HG03342 (cell line): ENCODE data around the gene EPB41L4A.
"Not testable (repeated sequence)": the region's sequence is repeated elsewhere in the genome, so short reads cannot be mapped to it uniquely, and the experiment has no call there.

Source experiments
- ATAC-seq: cut with Tn5 transposase; IDR thresholded peaks from one replicate; pipeline ENCODE4 v1.9.1; 2021; ENCODE audit warnings: mild to moderate bottlenecking, moderate library complexity; ENCODE audit not compliant: unreplicated experiment

Gene EPB41L4A

DNA sequence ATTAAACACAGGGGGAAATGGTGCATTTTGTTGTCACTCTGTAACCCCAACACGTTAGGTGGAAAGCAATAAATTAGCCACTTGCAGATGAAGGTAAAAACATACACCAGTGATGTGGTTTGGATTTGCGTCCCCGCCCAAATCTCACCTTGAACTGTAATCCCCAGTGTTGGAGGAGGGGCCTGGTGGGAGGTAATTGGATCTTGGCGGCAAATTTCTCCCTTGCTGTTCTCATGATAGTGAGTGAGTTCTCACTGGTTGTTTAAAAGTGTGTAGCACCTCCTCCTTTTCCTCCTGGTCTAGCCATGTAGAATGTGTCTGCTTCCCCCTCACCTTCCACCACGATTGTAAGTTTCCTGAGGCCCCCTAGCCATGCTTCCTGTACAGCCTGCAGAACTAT, 17.2 kb downstream of the EPB41L4A start:
- ATAC-seq: no peak

DNA sequence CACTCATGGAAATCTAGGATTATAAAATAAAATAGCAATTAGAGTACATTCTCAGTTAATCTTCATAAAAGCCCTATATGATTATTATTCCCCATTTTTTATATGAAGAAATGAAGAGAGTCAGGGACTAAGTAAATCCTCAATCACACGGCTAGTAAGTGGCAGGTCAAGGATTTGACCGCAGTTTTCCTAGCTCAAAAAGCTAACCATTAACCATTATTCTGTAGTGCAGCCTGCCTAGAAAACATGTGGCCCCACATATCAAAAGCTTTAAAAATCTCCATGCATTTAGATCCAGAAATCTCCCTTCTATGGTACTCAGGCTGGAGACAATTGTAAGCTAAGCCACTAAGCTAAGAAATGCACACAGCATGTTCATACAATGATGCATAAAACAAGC, 21.4 kb downstream of the EPB41L4A start:
- ATAC-seq: no peak

DNA sequence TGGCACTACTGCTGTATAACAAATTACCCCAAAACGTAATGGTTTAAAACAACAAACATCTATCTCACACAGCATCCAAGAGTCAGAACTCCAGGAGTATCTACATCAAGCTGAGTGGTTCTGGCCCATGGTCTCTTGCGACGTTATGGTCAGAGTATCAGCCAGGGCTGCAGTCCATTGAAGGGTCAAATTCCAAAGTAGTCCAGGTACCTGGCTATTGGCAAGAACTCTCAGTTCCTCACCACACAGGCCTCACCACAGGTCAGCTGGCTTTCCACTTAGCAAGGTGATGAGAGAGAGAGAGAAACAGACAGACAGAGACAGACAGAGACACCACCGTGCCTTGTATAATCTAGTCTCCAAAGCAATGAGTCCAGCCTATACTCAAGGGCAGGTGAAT, 22.6 kb downstream of the EPB41L4A start:
- no peak for ATAC-seq

DNA sequence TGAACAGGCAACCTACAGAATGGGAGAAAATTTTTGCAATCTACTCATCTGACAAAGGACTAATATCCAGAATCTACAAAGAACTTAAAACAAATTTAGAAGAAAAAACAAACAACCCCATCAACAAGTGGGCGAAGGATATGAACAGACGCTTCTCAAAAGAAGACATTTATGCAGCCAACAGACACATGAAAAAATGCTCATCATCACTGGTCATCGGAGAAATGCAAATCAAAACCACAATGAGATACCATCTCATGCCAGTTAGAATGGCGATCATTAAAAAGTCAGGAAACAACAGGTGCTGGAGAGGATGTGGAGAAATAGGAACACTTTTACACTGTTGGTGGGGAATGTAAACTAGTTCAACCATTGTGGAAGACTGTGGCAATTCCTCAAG, 23.8 kb downstream of the EPB41L4A start:
- not testable (repeated sequence) for ATAC-seq

DNA sequence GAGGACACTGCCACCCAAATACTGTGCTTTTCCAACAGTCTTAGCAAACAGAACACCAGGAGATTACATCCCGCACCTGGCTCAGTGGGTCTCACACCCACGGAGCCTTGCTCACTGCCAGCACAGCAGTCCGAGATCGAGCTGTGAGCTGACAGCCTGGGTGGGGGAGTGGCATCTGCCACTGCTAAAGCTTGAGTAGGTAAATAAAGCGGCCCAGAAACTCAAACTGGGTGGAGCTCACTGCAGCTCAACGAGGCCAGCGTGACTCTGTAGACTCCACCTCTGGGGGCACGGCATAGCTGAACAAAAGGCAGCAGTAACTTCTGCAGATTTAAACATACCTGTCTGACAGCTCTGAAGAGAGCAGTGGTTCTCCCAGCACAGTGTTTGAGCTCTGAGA, 28.8 kb downstream of the EPB41L4A start:
- no peak for ATAC-seq

DNA sequence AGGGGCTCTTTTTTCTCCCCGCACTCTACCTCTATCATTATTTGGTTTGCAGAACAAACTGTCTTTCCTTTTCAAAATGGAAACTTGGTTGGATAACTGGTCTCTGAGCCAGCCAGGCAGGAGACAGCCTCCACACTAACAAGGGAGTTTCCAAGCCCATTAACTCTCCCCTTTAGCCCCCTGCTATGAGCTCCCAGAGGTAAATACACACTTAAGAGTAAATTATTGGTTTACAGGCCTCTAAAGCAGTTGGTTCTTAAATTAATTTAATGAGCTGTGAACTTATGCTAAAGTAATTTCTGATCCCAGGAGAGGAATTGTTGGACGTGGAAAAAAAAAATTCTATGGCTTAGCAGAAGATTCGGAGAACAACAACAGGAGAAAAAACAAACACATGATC, 30.3 kb downstream of the EPB41L4A start:
- ATAC-seq: no peak

DNA sequence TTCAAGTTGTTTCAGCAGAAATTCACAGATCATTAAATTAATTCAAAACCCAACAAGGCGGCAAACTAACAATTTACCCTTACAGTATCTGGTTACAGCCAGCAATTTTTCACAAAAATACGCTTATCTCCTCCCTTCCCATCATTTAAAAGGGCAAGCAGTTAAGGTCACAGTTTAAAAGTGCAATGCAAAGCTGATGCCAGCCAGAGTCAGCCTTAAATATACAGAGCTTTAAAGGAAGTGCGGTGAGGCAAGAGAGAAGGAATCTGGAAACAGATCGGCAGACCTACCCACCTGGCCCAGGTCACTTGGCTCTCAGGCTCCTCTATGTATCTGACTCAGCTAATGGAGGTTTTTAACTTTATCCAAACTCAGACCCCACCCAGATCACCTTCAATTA, 31.0 kb downstream of the EPB41L4A start:
- no peak for ATAC-seq

DNA sequence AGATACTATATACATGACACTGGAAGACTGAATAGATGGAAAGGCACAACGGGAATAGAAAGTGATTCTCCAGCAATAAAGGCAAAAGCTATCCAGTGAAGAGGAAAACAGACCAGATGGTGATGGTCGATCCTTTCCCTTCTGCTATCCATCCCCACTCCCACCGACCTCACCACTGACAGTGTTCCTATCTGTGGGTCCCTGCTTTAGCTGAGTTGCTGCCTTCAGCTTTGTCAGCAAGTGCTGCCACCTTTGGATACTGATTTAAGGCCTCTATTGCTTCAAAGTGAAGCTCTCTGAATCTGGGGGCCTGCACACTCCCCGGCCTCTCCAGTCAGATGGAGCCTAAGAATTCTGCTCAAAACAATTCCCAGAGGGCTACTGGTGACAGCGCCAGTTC, 32.3 kb downstream of the EPB41L4A start:
- ATAC-seq: no peak

DNA sequence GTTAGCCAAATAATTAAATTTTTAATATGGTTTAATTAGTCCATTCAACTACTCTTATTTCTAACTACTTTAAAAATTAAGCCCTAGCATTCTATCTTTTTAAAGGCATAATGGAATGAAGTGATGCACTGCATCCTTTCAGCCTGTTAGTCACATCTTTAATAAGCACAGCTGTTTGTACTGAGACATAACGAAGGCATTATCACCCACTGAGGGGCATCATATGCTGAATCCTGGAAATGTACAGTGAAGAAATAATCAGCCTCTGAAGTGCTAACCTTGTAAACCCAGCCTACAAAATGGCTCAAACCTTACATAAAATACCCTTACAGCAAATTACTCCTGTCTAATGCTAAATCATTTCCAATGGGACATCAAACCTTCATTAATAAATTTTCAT, 33.1 kb downstream of the EPB41L4A start:
- ATAC-seq: no peak

DNA sequence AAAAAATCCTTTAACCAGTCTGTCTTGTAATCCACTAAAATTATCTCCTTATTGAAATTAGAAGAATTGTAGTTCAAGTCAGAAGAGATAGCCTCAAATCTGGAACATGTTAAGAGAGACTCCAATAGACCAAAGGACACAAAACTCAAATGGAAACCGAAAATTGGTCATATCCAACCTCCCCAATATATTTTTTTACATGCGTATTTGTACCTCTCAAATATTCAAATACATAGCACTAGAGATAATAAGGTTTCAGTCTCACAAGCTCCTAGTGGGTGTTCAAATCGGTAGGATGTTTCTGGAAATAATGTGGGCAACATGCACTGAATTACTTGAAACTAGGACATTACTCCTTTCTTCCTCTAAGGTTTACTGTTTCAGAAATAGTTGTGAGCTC, 33.5 kb downstream of the EPB41L4A start:
- no peak for ATAC-seq

DNA sequence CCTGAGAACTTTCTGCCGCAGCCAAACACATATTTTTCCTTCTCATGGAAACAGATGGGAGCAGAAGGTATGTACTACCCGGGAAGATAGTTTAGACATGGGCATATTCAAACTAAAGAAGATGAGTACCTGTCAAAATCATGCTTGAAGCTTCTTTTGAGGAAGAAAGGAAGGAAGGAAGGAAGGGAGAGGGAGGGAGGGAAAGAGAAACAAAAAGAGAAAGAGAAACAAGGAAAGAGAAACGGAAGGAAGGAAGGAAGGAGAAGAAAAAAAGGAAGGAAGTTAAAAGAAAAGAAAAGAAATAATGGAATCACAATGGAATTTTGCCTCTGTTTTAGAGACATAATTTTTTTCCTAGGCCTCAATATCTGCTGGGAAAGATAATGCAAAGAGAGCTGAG, 34.6 kb downstream of the EPB41L4A start:
- no peak for ATAC-seq

DNA sequence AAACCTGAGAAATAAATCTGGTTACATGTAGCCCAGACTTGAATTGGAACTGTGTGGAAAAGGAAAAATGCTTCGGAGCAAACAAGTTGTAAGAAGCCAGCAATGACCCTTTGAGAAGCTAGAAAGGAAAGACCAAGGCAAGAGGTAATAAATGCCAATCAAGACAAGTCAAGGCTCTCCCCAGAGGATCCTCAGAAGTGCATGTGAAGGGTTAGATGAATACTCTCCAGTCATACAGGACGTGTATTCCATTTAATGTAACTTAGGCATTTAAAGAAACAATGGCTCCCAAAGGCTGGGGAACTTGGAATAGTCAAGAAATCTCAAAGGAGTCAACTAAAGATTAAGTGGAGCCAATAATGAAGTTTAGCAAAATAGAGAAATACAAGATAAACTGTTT, 36.2 kb downstream of the EPB41L4A start:
- ATAC-seq: no peak

DNA sequence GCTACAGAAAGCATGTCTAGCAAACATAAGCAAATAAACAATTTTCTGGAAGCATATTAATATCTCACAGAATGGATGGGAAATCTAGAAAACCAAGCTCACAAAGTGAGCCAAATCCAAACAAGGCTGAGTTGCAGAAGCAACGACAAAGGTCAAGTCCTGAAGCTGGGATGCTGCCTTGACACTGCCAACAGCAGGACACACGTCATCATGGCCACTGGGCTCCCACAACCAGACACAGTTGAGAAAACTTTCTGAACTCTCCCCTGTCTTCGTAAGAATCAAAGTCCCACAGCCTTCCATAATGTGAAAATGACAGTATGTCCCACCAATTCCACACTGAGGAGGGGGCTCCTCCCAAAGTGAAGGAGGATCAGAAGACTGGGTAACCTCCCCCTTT, 37.6 kb downstream of the EPB41L4A start:
- ATAC-seq: no peak

DNA sequence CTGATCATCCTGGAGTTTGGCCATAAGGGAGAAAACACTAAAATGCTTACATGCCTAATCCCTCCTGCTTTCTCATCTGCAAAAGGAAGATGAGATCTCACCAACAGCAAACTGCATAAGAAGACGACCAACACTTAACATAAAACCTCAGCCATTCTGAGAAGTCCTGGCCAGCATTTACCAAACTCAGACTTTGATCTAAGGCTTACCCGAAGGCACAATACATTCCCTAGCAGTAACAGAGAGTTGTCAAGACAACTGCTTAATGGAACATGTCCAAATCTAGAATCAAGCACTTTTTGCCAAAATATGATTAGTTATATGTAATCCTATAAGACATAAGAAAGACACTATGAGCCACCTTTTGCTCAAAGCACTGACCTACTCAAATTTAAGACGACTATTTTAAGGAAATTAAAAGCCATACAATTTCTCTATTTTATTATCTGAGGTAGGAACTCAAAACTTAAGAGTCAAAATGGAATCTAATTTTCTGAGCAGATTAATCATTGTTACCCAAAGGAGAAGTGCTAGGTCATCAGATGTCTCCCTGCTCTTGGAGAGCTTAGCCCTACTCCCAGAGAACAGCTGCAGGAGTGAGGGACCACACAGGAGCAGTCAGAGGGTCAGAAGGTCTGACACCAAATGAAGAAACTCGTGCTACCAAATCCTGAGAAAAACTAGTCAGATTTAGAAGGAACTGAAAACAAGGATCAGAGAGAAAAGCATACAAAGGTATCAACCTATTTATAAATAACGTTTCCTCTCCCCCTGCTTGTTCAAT, 39.3 kb downstream of the EPB41L4A start:
- ATAC-seq: no peak

DNA sequence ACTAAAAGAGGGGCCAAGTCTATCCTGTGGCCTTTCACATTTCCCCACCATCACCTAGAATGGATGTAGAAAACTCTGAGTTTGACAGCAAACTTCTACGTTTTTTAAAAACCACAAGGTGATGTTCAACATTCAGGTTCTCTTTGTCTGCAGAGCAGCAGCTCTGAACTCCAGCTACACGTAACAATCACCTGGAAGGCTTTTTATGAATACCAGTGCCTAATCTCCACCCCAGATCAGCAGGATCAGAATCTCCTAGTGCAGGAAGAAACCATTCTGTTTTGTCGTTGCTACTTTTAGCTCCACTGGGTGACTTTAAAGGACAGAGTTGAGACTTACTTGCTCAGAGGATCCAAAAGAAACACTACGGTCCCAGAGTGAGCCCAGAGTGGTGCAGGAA, 44.3 kb downstream of the EPB41L4A start:
- no peak for ATAC-seq

DNA sequence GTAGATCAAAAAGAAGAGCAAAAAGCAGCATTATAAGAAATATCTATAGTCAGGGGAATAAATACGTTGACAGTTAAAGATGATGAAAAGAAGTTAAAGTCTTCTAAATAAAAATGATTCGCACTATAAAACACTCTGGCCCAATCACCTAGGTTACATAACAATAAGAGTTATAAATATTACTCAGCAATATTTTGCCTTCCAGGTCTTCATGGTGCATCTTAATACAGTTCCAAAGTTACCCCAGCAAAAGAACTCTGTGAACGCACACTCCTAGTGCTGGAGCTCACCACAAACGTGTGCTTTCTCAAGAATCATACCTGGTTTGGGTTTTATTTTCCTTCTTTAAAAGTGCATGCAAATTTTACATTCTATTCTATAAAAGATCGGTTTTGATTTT, 44.7 kb downstream of the EPB41L4A start:
- no peak for ATAC-seq

DNA sequence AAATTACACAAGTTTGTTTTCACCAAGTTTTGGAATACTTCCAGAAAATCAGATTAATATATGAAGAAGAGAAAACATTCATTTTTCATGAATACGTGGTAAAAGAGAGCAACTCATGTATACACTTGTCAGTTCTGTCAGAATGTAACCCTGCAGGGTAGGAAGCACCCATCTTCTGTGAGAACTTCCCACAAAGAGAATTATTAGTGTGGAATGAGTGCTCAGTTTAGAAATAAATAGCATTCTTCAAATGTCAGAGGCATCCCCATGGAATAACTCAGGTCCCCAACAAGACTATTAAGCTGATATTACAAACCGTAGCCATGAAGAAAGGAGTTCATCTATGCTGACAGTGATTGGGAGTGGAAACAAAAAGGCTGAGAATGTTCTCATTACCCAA, 45.2 kb downstream of the EPB41L4A start:
- ATAC-seq: no peak

DNA sequence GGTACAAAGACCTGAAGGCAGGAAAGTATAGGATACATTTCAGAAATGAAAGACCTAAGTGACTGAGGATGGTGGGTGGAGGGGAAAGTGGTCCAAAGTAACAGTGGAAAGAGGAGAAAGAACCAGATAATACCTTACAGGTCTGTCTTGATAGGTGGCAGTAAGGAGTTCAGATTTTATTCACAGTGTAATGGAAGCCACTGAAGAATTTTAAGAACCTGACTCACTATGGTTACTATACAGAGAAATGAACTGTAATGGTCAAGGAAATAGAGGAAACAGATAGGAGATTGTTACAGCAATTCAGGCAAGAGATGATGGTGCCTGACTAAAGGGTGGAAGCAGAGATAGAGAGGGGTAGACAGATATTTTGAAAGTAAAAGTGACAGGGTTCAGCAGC, 46.5 kb downstream of the EPB41L4A start:
- ATAC-seq: no peak

DNA sequence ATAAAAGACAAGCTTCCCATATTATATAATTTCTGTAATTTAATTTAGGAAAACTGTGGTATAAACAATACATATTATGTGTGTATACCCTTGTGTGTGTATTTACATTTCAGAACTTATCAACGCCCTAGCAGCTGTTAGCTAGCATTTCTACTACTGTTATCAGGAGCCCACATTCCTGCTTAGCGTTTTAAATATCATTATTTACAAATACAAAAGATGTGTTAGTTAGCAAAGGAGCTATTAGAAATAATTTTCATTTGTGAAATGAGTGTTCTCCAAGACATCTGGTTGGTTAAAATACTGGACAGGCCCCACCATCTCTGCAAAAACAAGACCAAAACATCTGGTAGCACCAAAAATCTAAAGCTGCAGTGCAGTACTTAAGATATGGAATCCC, 48.0 kb downstream of the EPB41L4A start:
- ATAC-seq: no peak

DNA sequence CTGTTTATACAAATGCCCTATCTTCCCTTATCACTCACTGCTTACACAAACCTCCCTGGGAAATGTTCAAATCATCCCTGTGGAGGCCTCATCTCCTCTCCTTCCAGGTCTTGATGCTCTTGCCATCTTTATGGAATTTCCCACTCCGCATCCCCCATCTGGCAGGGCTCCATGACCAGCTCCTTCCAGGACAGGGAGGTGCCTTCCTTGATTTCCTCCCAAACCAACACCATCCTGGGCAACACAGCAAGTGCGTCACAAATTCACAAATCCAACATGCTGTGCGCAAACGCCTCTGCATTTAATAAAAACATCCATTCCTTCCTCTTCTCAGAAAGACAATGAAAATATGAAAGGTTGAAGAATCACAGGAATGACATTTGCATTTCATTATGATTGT, 51.7 kb downstream of the EPB41L4A start:
- no peak for ATAC-seq

DNA sequence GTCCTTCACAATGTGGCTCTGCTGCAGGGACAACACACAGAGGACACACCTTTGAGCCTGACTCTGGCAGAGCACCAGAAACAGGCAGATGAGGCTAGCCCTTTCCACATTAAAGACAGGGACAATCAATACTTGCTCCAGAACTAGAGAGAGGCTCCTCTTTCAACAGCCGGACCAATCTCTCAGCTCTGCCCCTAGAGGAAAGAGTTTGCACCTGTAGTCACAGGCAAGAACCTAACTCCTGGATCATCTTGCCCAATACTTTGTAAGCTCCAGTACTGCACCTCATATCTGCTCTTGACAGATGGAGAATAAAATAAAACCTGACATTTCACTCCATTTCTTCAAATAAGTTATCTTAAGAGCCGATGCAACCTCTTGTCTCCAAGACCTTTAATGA, 52.1 kb downstream of the EPB41L4A start:
- peak; percentile 73 for ATAC-seq

DNA sequence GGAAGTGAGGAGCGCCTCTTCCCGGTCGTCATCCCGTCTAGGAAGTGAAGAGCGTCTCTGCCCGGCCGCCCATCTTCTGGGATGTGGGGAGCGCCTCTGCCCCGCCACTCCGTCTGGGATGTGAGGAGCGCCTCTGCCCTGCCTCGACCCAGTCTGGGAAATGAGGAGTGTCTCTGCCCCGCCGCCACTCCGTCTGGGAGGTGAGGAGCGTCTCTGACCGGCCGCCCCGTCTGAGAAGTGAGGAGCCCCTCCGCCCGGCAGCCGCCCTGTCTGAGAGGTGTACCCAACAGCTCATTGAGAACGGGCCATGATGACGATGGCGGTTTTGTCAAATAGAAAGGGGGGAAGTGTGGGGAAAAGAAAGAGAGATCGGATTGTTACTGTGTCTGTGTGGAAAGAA, 58.3 kb downstream of the EPB41L4A start:
- ATAC-seq: not testable (repeated sequence)
